SK-N-MC (cell line): Measurements from ENCODE around the gene CDK5R2.

ENCODE experiments used
- EZH2 ChIP-seq: fragments of 200-600 bp; sonication (generic); IDR thresholded peaks from one replicate; pipeline ENCODE4 v1.6.1; 2017; ENCODE audit warnings: antibody characterized with exemption
- POLR2AphosphoS5 ChIP-seq: IDR thresholded peaks from 2 replicates; pipeline ENCODE4 v1.6.1; 2012; ENCODE audit warnings: mild to moderate bottlenecking, low read depth, low read length, borderline replicate concordance

- TF ChIP-seq POLR2AphosphoS5: no peak
- TF ChIP-seq EZH2: no peak
Observed at GRCh38 chr2:218964041-218964771, 4.7 kb downstream of the CDK5R2 start.
